GM10248 (cell line): ENCODE results near the gene CSMD2.
"Not testable (repeated sequence)": the region's sequence is repeated elsewhere in the genome, so short reads cannot be mapped to it uniquely, and the experiment has no call there.

Source experiments
- CTCF ChIA-PET: fragments of 300-600 bp; sonication (Branson Sonifier 250); formaldehyde crosslinking; extraction: SDS; loops from one replicate; lab custom pipeline; 2021; ENCODE audit warnings: antibody characterized with exemption; lab: Yijun Ruan, JAX
- POLR2A ChIA-PET: fragments of 350-650 bp; sonication (Branson Sonifier 250); formaldehyde crosslinking; extraction: SDS; loops from one replicate; lab custom pipeline; 2020; ENCODE audit warnings: antibody characterized with exemption; lab: Yijun Ruan, JAX
- DNase-seq: peaks from one replicate; pipeline ENCODE4 v3.0.0; 2012; ENCODE audit errors: extremely low spot score
- CTCF ChIP-seq: IDR thresholded peaks from 2 replicates; pipeline ENCODE4 v1.5.1; 2012; ENCODE audit warnings: mild to moderate bottlenecking, low read depth; ENCODE audit errors: extremely low read depth, missing control alignments, control extremely low read depth

The CSMD2 gene

GRCh38 chr1:34188418-34188817 lies 23.4 kb upstream of the CSMD2 start:
- no peak for TF ChIP-seq CTCF
- ChIA-PET CTCF (interaction anchor here (0.9 kb wide), 1 partner anchor 9 kb away, joined by 3 read pairs; no protein-coding TSS in a partner anchor), POLR2A (no interaction called here)
- DNase-seq, result no peak

GRCh38 chr1:34186741-34187494 lies 21.9 kb upstream of the CSMD2 start:
- ChIA-PET CTCF (interaction anchor here (1.2 kb wide), 1 partner anchor 24 kb away, joined by 5 read pairs; no protein-coding TSS in a partner anchor), POLR2A (no interaction called here)
- no peak for DNase-seq
- no peak for TF ChIP-seq CTCF

GRCh38 chr1:34183381-34183780 lies 18.4 kb upstream of the CSMD2 start:
- POLR2A ChIA-PET, DNase-seq: not testable (repeated sequence)
- CTCF ChIA-PET, result interaction anchor here (2.6 kb wide), 1 partner anchor 20 kb away, joined by 11 read pairs; no protein-coding TSS in a partner anchor

- DNase-seq, result no peak
- ChIA-PET POLR2A (interaction anchor here (0.6 kb wide), 1 partner anchor 183 kb away, joined by 3 read pairs; no protein-coding TSS in a partner anchor), CTCF (interaction anchor here (1.4 kb wide), 1 partner anchor 12 kb away, joined by 4 read pairs; no protein-coding TSS in a partner anchor)
- TF ChIP-seq CTCF, result no peak
These were observed 13.0 kb upstream of the CSMD2 start for GRCh38 chr1:34178072-34178471.

- ChIA-PET POLR2A (no interaction called here), CTCF (no interaction called here)
- no peak for DNase-seq
- no peak for TF ChIP-seq CTCF
These were observed 12.0 kb upstream of the CSMD2 start, which contains the start of gene C1orf94 for GRCh38 chr1:34176830-34177603. TSS of gene C1orf94 (plus strand) at chr1:34176907. CDS start at chr1:34177790, 883 bp downstream.

- POLR2A ChIA-PET, result no interaction called here
- DNase-seq, result no peak
- CTCF ChIA-PET, result no interaction called here
- TF ChIP-seq CTCF, result no peak
These were observed 10.7 kb upstream of the CSMD2 start for GRCh38 chr1:34175744-34176143.
